Ascending aorta (tissue), 2 donors: ENCODE measurements around the gene MYLK4. TPM values are rescaled to one million over a fixed set of nuclear protein-coding genes. Genes with fewer than 3 reads are reported as not detected.

ENCODE experiments used
- DNase-seq, 2 donors: peaks; one replicate each; pipeline ENCODE4 v3.0.0-alpha.2; 2019; ENCODE audit warnings: low spot score in 2 of 2
- H3K27ac ChIP-seq, 2 donors: fragments of 200-600 bp; sonication (generic); one replicate each; pipeline ENCODE4 v1.5.1; 2016 to 2017; ENCODE audit warnings: mild to moderate bottlenecking in 1 of 2
- H3K27me3 ChIP-seq: fragments of 200-600 bp; sonication (generic); one replicate; pipeline ENCODE4 v1.5.1; 2017
- H3K36me3 ChIP-seq, 2 donors: fragments of 200-600 bp; sonication (generic); one replicate each; pipeline ENCODE4 v1.5.1; 2016
- H3K4me1 ChIP-seq, 2 donors: fragments of 200-600 bp; sonication (generic); one replicate each; pipeline ENCODE4 v1.5.1; 2016 to 2017; ENCODE audit warnings: mild to moderate bottlenecking in 1 of 2
- H3K4me3 ChIP-seq, 2 donors: fragments of 200-600 bp; sonication (generic); one replicate each; pipeline ENCODE4 v1.5.1; 2016 to 2017; ENCODE audit warnings: mild to moderate bottlenecking in 1 of 2
- H3K9me3 ChIP-seq, 2 donors: fragments of 200-600 bp; sonication (generic); one replicate each; pipeline ENCODE4 v1.5.1; 2016
- CTCF ChIP-seq, 3 experiments: fragments of 200-600 bp in 2 of 3; fragments of 450-650 bp in 1 of 3; sonication (generic) in 2 of 3; IDR thresholded peaks; one replicate each; pipeline ENCODE4 v1.5.1; 2016 to 2019; ENCODE audit warnings: antibody characterized with exemption in 3 of 3, mild to moderate bottlenecking in 1 of 3, moderate library complexity in 1 of 3
- intact Hi-C: fragments of 100-400 bp; cut with DNase I; formaldehyde crosslinking; loops from one replicate; pipeline ENCODE4 v1.15.1; 2023
- total RNA-seq: library from RNA; depleted of rRNA; stranded (reverse); fragments of >200 nt; gene quantifications from one replicate; pipeline ENCODE4 v1.1.0, GENCODE V29; 2016

Gene MYLK4
- total RNA-seq, 1 donor from 2014 or later = not detected

GRCh38 chr6:2661651-2662050 is 89.1 kb downstream of the MYLK4 start:
- no peak for DNase-seq
- no peak for TF ChIP-seq CTCF (IDR thresholded peaks at IDR 0.05)
- intact Hi-C loops = no loop called here

GRCh38 chr6:2659882-2660281 is 90.8 kb downstream of the MYLK4 start:
- H3K4me3 ChIP-seq = no peak overlapping the region
- no peak overlapping the region for H3K27ac ChIP-seq
- H3K4me1 ChIP-seq = no peaks in the 10 kb centered on the region
- intact Hi-C loops = no loop called here
- no peaks in the 10 kb centered on the region for H3K27me3 ChIP-seq
- no peaks in the 10 kb centered on the region for H3K9me3 ChIP-seq
- no peak for DNase-seq
- TF ChIP-seq CTCF (IDR thresholded peaks at IDR 0.05) = no peak
- no peaks in the 10 kb centered on the region for H3K36me3 ChIP-seq

More at GRCh38 chr6:2661651-2662050, 89.1 kb downstream of the MYLK4 start:
- no peak overlapping the region for H3K4me3 ChIP-seq
- no peaks in the 10 kb centered on the region for H3K4me1 ChIP-seq
- H3K9me3 ChIP-seq = no peaks in the 10 kb centered on the region
- no peaks in the 10 kb centered on the region for H3K27me3 ChIP-seq
- no peak overlapping the region for H3K27ac ChIP-seq
- H3K36me3 ChIP-seq = no peaks in the 10 kb centered on the region

GRCh38 chr6:2659381-2659780 is 91.3 kb downstream of the MYLK4 start:
- Histone ChIP-seq H3K9me3 (no peaks in the 10 kb centered on the region), H3K4me3 (no peak overlapping the region), H3K27me3 (no peaks in the 10 kb centered on the region), H3K36me3 (no peaks in the 10 kb centered on the region), H3K27ac (no peak overlapping the region), H3K4me1 (no peaks in the 10 kb centered on the region)
- no peak for TF ChIP-seq CTCF (IDR thresholded peaks at IDR 0.05)
- intact Hi-C loops = no loop called here
- no peak for DNase-seq

- no peak overlapping the region for H3K4me3 ChIP-seq
- no peaks in the 10 kb centered on the region for H3K9me3 ChIP-seq
- H3K4me1 ChIP-seq = no peaks in the 10 kb centered on the region
- no peak for TF ChIP-seq CTCF (IDR thresholded peaks at IDR 0.05)
- H3K27ac ChIP-seq = no peak overlapping the region
- no peaks in the 10 kb centered on the region for H3K36me3 ChIP-seq
- intact Hi-C loops = no loop called here
- no peak for DNase-seq
- H3K27me3 ChIP-seq = no peaks in the 10 kb centered on the region
These were observed 91.9 kb downstream of the MYLK4 start for GRCh38 chr6:2658788-2659187.

- Histone ChIP-seq H3K4me3 (no peak overlapping the region), H3K36me3 (no peaks in the 10 kb centered on the region), H3K27ac (no peak overlapping the region), H3K27me3 (no peaks in the 10 kb centered on the region), H3K4me1 (no peaks in the 10 kb centered on the region), H3K9me3 (no peaks in the 10 kb centered on the region)
- DNase-seq = no peak
- intact Hi-C loops = no loop called here
- no peak for TF ChIP-seq CTCF (IDR thresholded peaks at IDR 0.05)
These were observed 94.2 kb downstream of the MYLK4 start for GRCh38 chr6:2656460-2657079.
